ENCODE data around the gene SAMD10.
"Not testable (repeated sequence)": the region's sequence is repeated elsewhere in the genome, so short reads cannot be mapped to it uniquely, and the experiment has no call there.

Gene SAMD10

GRCh38 chr20:63979557-63980316 is at the start of gene SAMD10:
TSS of gene SAMD10 (minus strand) at chr20:63979642. CDS start at chr20:63979467, 175 bp downstream.
- no peak for DNase-seq (ENCODE audit: low read depth)

DNA sequence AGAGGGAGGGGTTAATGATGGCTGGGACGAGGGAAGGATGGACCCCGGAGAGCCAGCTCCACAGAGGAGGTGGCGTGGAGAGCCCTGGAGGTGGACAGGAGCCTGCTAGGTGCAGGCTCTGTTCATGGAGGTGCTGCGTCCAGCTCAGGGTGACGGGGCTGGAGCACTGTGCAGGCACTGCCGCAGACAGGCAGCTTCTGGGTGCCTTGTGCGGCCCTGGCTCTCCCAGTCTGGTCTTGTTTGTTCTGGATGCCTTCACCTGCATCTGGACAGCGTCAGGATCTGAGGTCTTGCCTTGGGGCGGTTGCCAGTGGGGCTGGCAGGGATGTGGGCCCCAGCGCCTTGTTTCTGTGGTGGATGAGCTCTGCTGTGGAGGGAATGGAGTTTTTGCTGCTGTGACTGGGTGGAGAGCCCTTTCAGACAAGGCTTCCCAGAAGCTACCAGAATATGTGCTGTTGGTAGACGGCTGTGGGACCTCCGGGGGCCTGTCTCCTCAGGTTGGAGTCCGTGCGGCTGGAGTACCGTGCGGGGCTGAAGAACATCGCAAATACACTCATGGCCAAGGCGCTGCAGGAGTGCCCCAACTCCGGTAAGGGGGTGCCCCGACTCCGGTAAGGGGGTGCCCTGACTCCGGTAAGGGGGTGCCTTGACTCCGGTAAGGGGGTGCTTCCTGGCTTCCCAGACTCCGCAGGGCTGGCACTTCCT is 48.7 kb upstream of the SAMD10 start:
- DNase-seq (ENCODE audit: low read depth) = no peak

GRCh38 chr20:64025826-64026412 is 46.5 kb upstream of the SAMD10 start:
- DNase-seq (ENCODE audit: low read depth) = no peak

DNA sequence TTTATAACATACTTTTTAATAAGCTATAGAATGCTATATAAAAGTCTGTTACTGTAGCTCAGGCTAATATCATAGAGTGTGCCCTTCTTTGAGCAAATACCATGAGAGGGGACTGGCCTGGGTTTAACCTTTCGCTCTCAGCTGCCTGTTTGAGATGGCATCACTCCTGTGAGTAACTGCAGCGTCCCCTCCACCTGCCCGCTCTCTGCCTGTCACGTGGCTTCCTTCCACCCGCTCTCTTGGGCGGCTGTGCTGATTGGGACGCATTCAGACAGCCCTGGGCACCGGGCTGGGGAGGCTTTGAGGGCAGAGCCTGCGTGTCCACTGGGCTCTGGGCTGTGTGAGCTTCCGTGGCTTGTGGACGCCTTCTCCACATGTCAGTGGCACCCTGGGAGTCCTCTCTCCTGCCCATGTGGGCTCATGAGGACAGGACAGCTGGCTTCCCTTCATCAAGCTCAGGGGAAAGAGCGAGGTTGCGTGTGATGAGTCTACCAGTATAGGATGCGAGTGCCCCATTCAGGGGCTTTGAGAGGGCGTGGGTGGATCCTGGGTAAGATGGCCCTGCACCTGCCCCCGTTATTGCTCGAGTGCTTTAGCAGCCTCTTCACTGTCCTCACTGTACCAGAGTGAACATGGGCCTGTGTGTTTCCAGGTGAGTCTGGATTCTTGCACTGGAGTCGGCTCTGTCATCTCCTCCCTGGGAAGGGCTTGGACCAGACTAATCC is 45.8 kb upstream of the SAMD10 start:
- no peak for DNase-seq (ENCODE audit: low read depth)

- DNase-seq (ENCODE audit: low read depth) = no peak
Observed at GRCh38 chr20:64024141-64024990, 44.9 kb upstream of the SAMD10 start.

GRCh38 chr20:64023361-64024140 is 44.1 kb upstream of the SAMD10 start:
- no peak for DNase-seq (ENCODE audit: low read depth)

- DNase-seq (ENCODE audit: low read depth) = no peak
Observed at GRCh38 chr20:64022671-64023360, 43.4 kb upstream of the SAMD10 start.

GRCh38 chr20:64021124-64021975 is 41.9 kb upstream of the SAMD10 start:
- no peak for DNase-seq (ENCODE audit: low read depth)

DNA sequence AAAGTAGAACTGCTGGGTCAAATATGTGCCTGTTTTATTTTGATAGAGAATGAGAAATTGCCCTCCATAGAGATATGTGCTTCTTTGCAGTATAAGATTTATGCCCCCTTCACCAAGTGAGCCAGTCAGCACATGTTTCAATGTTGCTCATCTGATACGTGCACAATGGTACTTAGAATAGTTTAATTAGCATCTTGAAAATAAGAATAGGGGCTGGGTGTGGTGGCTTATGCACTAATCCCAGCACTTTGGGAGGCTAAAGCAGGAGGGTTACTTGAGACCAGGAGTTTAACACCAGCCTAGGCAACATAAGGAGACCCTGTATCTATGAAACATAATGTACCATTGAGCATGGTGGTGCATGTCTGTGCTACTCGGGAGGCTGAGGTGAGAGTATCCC is 36.2 kb upstream of the SAMD10 start:
- DNase-seq (ENCODE audit: low read depth) = no peak

- DNase-seq (ENCODE audit: low read depth) = not testable (repeated sequence)
Observed at GRCh38 chr20:64012385-64013154, 33.1 kb upstream of the SAMD10 start.

DNA sequence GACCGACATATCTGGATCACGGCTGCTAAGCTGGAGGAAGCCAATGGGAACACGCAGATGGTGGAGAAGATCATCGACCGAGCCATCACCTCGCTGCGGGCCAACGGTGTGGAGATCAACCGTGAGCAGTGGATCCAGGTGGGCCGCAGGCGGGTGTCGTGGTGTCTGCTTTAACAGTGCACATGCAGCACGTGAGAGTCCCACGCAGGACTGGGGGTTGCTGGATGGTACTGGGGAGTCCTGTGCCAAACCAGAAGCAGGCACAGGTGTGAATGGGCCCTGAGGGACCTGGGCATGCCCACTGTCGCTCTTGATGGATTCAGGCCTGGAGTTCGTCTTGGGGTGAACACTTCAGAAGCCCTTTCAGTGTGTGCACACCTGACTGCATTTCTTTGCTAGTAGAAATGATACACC is 31.9 kb upstream of the SAMD10 start:
- DNase-seq (ENCODE audit: low read depth) = no peak

- DNase-seq (ENCODE audit: low read depth) = no peak
Observed at GRCh38 chr20:64010711-64011237, 31.3 kb upstream of the SAMD10 start.

- DNase-seq (ENCODE audit: low read depth) = no peak
Observed at GRCh38 chr20:64009811-64010387, 30.5 kb upstream of the SAMD10 start.

DNA sequence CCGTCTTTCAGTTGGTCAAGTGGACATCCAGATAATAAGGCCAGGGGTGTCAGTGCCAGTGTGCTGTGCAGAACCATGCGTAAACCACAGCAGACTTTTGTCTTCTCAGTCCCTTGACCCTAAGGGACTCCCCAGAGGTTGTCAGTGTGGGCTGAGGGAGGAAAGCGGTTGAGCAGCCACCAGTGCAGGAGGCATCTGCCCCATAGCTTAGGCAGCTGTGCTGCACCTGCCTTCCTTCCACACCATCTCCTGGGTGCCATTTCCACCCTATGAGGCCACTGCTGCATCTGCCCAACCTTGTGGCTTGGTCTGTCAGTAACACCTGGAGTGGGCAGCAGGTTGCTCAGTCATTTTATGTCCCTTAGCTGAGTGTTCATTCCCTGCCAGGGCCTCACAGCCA is 27.5 kb upstream of the SAMD10 start:
- no peak for DNase-seq (ENCODE audit: low read depth)

DNA sequence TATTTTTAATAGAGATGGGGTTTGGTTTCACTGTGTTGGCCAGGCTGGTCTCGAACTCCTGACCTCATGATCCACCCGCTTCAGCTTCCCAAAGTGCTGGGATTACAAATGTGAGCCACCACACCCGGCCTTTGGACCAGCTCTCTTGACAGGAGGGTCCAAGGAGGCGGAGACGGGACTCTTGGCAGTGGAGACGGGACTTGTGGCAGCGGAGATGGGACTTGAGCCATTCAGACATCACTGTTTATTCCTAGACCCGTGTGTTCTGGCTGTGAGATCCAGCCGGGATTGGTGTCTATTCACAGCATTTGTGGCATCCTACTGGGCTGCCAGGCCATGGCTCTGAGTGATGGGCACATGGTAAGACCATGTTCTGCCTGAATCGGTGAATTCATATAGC is 27.0 kb upstream of the SAMD10 start:
- no peak for DNase-seq (ENCODE audit: low read depth)

GRCh38 chr20:64005394-64005793 is 26.0 kb upstream of the SAMD10 start:
- DNase-seq (ENCODE audit: low read depth) = no peak

- no peak for DNase-seq (ENCODE audit: low read depth)
Observed at GRCh38 chr20:64003960-64004725, 24.7 kb upstream of the SAMD10 start.
